T-helper 2 cell (primary cell): ENCODE results near the gene BPHL.
A peak's percentile ranks its signal among the peaks of the same experiment; 100 is the strongest.
"Not testable (repeated sequence)": the region's sequence is repeated elsewhere in the genome, so short reads cannot be mapped to it uniquely, and the experiment has no call there.

ENCODE experiments used
- DNase-seq, 5 experiments: peaks; one replicate each; pipeline versions ENCODE4 v3.0.0 to v3.0.0-alpha.2; 2012 to 2022

BPHL gene

DNA sequence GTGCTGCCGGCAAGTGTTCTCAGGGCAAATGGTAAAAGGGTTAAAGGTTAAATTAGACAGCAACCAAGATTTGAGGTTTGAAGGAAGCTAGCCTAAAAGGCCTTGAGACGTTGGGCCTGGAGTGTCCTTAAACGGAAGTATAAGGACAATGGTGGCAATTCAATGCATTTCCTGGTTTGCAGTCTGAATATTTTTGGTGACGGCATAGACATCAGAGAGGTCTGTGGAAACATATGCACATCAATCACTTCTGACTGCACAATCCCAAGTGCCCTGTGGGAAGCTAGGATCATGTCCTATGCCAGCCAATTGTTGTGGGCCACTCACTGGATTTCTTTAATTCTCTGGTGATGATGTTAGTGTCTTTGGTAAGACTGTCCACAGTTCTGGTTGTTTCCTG, 64.6 kb downstream of the BPHL start:
- no peak for DNase-seq

DNA sequence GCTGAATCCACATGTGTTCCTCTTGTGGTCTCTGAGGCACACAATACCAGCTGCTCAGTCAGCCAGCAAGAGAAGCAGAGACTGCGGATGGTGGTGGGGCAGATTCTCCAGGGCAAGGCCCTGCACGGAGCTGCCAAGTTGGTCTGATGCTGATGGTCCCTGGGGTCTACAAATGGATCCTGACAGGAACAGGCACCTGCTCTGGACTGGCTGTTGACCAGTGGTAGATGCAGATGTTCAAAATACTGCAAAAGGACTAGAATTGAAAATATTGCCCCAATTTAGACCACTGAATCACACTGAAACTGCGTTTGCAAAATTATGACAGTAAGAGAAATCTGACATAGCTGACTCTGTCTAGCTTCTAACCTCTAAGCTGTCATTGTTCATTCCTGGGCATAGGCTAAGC, 68.5 kb downstream of the BPHL start:
- no peak for DNase-seq

- no peak for DNase-seq
Observed at GRCh38 chr6:3188262-3188661, 69.8 kb downstream of the BPHL start.

DNA sequence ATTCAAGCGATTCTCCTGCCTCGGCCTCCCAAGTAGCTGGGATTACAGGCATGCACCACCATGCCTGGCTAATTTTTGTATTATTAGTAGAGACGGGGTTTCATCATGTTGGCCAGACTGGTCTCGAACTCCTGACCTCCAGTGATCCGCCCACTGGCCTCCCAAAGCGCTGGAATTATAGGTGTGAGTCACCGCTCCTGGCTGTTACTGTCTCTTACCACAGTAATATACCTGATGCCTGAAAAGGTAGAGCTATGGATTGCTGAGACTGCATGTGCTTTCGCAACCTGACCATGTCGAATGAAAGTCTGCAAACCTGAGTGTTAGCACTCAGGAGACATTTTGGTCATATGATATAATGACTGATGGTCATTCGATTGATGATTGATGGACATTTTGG, 70.7 kb downstream of the BPHL start:
- not testable (repeated sequence) for DNase-seq

DNA sequence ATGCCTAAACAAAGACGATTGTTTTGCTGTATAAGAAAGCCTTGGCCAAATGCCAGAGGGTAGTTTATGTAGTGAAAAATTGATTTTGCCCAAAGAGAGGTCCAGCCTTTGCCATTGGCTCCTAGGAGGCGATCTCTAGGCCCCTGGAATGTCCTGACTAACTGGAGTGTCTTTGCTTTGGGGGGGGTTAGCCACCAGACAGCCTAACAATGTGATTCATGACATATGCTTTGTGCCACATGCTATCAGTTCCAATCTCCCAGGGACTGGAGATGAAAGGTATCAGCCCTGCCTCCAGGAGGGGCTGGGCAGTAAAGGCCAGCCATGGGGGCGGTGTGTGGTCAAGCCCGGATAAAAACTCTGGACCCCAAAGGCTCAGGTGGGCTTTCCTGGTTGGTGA, 71.5 kb downstream of the BPHL start:
- no peak for DNase-seq

DNA sequence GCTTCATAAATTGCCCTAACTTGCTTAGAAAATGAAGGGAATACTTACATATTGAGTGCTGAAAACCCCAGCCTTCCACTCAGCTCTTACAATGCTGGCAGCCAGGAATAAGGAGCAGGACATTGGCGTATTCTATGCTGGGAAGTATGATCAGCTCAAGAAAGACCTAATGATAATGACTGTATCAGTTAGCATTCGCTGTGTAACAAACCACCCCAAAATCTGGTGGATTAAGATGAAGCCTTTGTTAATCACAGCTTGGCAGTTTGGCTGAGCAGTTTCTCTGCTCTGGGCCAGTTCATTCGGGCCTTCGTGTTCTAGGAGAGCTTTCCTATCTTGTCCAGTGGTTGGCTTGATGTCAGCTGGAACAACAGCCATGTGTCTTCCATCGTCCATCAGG, 72.3 kb downstream of the BPHL start:
- no peak for DNase-seq

DNA sequence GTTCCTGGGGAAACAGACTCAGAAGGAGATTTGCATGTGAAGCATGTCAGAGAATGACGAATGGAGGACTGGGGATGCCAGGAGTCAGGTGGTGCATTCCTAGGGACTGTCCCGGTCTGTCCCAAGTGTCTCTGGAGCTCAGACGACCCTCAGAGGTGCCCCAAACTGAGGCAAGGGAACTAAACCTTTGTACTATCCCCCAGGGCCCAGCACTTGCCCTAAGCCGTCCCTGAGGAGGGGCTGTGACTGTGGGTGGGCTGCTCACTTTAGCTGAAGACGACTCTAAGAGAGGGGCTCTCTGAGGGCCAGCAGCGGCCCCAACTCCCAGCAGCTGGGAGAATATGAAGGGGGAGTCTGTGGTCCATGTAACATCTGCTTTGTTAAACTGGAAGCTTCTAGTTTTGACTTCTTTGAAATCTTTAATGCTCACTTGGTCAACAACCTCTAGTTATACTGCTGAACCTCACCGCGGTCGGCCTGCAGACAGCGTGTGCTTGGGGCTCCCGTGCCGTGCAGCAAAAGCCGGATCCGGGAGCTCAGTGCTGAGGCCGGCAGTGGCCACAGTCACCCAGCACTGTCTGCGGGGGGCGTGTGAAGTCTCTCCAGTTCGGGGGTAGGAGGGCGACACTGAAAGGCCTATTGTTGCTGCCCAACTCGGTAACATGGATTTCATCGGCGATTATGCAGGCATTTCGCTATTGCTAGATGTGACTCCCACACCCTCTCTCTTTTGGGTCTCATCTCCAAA, 74.8 kb downstream of the BPHL start:
- DNase-seq = no peak

DNA sequence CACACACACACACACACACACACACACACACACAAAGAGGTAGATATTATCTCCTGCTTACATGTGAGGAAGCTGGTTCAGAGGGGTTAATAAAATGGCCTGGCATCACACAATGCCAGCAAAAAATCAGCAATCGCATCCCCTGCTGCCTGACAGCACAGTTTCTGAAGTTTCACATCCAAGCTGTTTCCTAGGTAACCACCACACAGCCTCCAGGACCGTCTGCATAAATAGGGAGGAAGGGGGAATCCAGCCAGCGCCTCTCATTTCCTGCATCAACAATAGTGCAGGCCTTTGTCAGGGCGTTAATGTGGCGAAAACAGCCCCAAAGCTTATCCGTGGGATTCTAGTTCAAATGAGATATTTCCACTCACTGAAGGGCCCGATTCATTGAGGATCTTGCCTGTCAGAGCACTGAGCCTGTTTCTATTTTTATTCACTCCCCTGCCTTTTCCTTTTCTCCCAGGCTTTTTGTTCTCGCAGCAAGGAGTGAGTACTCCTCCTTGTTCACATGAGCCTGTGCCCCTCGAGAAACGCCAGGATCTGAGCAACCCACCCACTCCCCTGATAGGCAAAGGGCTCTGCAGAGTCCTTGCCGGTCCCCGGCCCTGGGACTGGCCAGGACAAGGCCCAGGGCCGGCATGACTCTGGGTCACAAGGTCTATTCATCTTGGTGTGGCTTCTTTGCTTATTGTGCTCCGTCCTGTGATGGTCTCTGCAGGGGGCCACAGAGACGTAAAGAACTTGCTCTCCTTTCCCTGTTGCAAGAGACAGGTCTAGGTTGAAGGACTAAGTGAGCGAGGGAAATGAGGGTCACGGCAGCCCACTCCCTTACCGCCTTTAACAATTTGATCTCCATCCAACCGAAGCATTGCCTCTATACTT, 76.3 kb downstream of the BPHL start:
- DNase-seq = peak in 1 of 5 experiments; percentile 24

- no peak for DNase-seq
Observed at GRCh38 chr6:3195420-3195694, 76.8 kb downstream of the BPHL start.

DNA sequence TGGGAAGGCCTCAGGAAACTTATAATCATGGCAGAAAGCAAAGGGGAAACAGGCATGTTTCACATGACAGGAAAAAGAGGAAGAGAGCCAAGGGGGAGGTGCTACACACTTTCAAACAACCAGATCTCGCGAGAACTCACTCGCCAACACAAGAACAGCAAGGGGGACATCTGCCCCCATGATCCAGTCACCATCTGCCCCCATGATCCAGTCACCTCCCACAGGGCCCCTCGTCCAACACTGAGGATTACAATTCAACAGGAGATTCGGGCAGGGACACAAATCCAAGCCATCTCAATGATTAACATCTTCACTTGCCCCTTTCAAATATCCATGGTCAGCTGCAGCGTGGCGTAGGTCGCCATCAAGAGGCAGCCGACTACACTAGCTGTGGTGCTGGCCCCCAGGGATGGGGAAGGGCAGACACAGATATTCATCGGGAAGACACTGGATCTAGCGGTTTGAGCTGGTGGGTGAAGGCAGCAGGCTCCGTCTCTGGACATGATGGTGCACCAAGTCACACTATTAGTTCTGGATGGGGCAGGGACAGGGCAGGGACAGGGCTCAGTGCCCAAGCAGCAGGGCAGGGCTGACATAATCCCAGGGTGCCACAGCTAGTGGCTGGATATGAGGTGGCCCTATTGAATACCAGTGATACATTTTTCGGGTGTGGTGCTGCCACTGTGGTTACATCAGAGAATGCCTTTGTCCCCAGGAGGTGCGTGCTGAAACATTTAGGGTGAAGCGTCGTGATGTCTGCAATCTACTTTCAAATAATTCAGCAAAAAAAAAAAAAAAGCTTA, 77.4 kb downstream of the BPHL start:
- no peak for DNase-seq

DNA sequence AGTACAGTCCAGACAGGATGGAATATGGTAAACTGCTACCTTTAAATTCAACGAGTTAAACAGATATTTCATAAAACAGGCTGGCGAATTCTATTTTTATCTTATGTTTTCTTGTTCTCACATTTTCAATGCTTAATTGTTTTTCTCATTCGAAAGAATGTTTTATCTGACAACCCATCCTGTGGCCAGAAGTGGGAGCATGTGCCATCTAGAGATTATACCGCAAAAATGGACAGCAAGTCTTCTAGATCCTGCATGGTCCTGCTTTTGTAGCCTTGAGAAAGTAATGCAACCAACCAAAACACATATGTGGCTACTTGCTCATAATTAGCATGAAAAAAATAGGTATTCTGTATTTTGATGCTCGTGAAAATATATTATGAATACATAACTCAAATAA, 78.3 kb downstream of the BPHL start:
- no peak for DNase-seq

- DNase-seq = not testable (repeated sequence)
Observed at GRCh38 chr6:3197734-3198133, 79.2 kb downstream of the BPHL start.

DNA sequence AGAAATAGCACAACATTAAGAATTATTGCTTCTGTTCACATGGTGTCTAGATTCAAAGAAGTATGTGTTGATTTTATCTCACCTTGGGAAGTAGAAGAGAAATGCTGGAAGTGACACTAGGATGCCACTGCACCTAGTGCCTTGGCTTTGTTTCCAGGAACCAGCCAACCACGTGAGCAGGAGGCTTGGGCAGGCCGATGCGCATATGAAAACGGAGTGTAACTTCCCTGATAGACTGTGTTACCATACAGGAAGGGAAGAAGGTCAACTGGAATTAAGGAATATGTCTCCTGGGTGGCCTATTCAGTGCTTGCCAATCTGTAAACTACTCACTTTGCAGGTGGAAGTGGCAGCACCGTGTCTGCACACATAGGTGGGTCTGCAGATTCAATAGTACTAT, 80.9 kb downstream of the BPHL start:
- no peak for DNase-seq

- DNase-seq = no peak
Observed at GRCh38 chr6:3200682-3201081, 82.2 kb downstream of the BPHL start.

GRCh38 chr6:3201388-3201787, 82.9 kb downstream of the BPHL start:
- DNase-seq = no peak
